Heart right ventricle (tissue), 16 donors: ENCODE measurements around the gene SYT15. TPM values are rescaled to one million over a fixed set of nuclear protein-coding genes. Genes with fewer than 3 reads are reported as not detected.

Experiments
- ATAC-seq, 8 donors: fragments of 200-7000 bp; cut with Tn5 transposase; one replicate each; pipeline ENCODE4 v1.9.1; 2020; ENCODE audit warnings: mild to moderate bottlenecking in 8 of 8, moderate library complexity in 8 of 8, moderate number of reproducible peaks in 1 of 8
- DNase-seq, 2 donors: peaks; one replicate each; pipeline ENCODE4 v3.0.0-alpha.2; 2020
- H3K27ac ChIP-seq, 10 donors: fragments of 200-600 bp; sonication (generic) in 2 of 10; one replicate each; pipeline versions ENCODE4 v1.5.0 to v1.8.0; 2020 to 2022; ENCODE audit warnings: mild to moderate bottlenecking in 3 of 10
- H3K27me3 ChIP-seq, 7 donors: fragments of 200-600 bp; one replicate each; pipeline ENCODE4 v1.8.0; 2021 to 2022; ENCODE audit warnings: mild to moderate bottlenecking in 2 of 7
- H3K36me3 ChIP-seq, 9 donors: fragments of 200-600 bp; sonication (generic) in 1 of 9; one replicate each; pipeline versions ENCODE4 v1.5.0 to v1.8.0; 2020 to 2022; ENCODE audit warnings: mild to moderate bottlenecking in 2 of 9
- H3K4me1 ChIP-seq, 9 donors: fragments of 200-600 bp; sonication (generic) in 1 of 9; one replicate each; pipeline versions ENCODE4 v1.5.0 to v1.8.0; 2020 to 2022; ENCODE audit warnings: mild to moderate bottlenecking in 4 of 9
- H3K4me3 ChIP-seq, 10 donors: fragments of 200-600 bp; sonication (generic) in 2 of 10; one replicate each; pipeline versions ENCODE4 v1.5.0 to v1.8.0; 2020 to 2022; ENCODE audit warnings: mild to moderate bottlenecking in 7 of 10, moderate library complexity in 2 of 10
- H3K9me3 ChIP-seq, 11 donors: fragments of 200-600 bp in 10 of 11; sonication (generic) in 2 of 11; one replicate each; pipeline versions ENCODE4 v1.5.0 to v1.8.0; 2013 to 2022; ENCODE audit warnings: mild to moderate bottlenecking in 2 of 11, control low read depth in 1 of 11, moderate library complexity in 1 of 11
- CTCF ChIP-seq, 9 donors: fragments of 200-600 bp; sonication (generic) in 2 of 9; IDR thresholded peaks; one replicate each; pipeline versions ENCODE4 v1.5.0 to v1.8.0; 2021 to 2022; ENCODE audit warnings: antibody characterized with exemption in 9 of 9, mild to moderate bottlenecking in 5 of 9, moderate library complexity in 1 of 9
- WGBS, 2 donors: extraction: QIAGEN DNeasy Blood & Tissue Kit; methylation state at CpG; one replicate each; pipeline ENCODE4 v1.1.7; 2013; ENCODE audit warnings: inconsistent platforms in 1 of 2; 5-methylcytosine and 5-hydroxymethylcytosine counted together
- intact Hi-C, 10 donors: fragments of 100-400 bp; cut with DNase I; formaldehyde crosslinking; loops; one replicate each; pipeline versions ENCODE4 v1.11.1 to v1.14.2; 2022
- polyA plus RNA-seq, 2 donors: library from polyadenylated mRNA; stranded (reverse); fragments of 200-250 nt; gene quantifications; one replicate each; pipeline ENCODE4 v1.2.3, GENCODE V29; 2013
- total RNA-seq, 10 donors: library from RNA; stranded (reverse); fragmentation: NEBNext Ultra II Directional in 3 of 10; extraction: Animal tissue kit (Norgen Biotek cat#: 25700) in 3 of 10; gene quantifications; one replicate each; pipeline versions ENCODE4 v1.2.1 to v1.2.4, GENCODE V29; 2021 to 2023
- donor health status: Arrhythmogenic right ventricular cardiomyopathy.
- donor health status: ischemic (EF 13 %, LVEDD 7.1; RV severe dilation, severe dysfunction).
- donor health status: healthy with polysubstance abuse.
- donor health status: DM: no; HTN: yes; CAD: no.
- donor health status: DM: no; HTN: no; CAD: no.
- donor health status: ischemic (EF 25% LVEDD 6.9; RV normal size, moderate dysfunction).
- donor health status: ischemic (EF 25% LVEDD 5.7; RV mildly dilated, moderate dysfunction).
- donor health status: healthy.
- donor health status: DM: yes; HTN: yes; CAD: no.
- donor health status: Ischemic cardiomyopathy.
- donor health status: ischemic (EF 35%, LVEDD 5.7; RV mildly dilated, moderate dysfunction).
- donor health status: nonischemic (EF 11% LVEDD 7.7; RV severe dilation, severe dysfunction).
- donor health status: DM: yes; HTN: yes; CAD: no.
- donor health status: PGD.
- donor health status: ischemic (EF 29% LVEDD 5.4; RV normal size, mild dysfunction).
- donor health status: nonischemic (EF 23%, LVEDD 6.1; RV moderate dilation, normal function).

SYT15 gene
- total and polyA plus RNA-seq, 12 donors = 0.87 to 4.1 (median 2.9) TPM

DNA sequence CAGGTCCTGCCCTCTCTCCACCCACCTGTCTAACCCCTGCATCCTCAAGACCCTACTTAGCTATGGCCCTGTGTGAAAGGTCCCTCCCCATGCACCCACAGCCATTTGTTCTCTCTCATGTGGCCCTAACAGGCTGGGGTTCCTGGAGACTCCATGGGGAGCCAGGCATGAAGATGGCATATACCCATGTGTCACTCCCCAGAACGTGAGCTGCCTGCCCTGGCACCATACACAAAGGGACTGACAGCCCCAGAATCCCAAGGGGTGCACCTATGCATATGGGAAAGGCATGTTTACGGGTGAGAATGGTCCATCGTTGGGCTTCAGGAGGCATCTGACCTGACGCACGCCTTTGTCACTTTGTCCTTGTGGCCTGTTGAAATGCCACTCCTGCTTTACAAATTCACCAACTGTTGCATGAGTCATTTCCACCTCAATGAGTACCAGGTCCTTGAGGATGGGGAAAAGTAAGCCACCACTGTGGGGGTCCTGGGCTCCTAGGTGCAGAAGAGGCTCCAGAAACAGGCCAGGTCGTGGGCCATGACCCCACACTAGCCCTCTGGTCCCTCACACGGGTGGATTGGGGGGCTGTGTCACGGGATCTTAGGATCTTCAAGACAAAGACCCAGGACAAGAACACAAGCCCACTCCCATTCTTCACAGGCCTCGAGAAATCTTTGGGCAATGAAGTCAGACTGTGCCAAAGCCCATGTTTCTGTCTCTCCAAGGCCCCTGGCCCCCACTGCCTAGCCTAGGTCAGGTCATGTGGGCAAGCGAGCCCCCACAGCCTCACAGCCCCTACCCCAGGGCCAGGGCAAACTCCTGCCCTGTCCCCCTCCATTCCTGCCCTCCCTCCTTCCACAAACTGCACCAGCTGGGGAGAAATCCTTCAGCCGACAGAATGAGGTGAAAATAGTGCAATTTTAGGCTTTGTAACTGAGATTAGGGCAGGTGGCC lies 31.1 kb upstream of the SYT15 start:
- ATAC-seq (no peak), DNase-seq (peak in 1 of 2 donors; percentile 2)
- Histone ChIP-seq H3K36me3 (no peaks in the 10 kb centered on the region), H3K4me1 (no peaks in the 10 kb centered on the region), H3K27ac (no peak overlapping the region), H3K4me3 (no peak overlapping the region), H3K27me3 (peaks cover 0 to 85% (median 46%) of the 10 kb centered on the region in 7 donors), H3K9me3 (no peaks in the 10 kb centered on the region)
- WGBS, 2 donors = 73 to 75% methylated on average over 11 of the region's 11 CpGs
- no peak for TF ChIP-seq CTCF (IDR thresholded peaks at IDR 0.05)
- intact Hi-C loops = no loop called here

GRCh38 chr10:46548498-46549090 lies 30.3 kb upstream of the SYT15 start:
- ATAC-seq (no peak), DNase-seq (peak in 1 of 2 donors; percentile 5)
- Histone ChIP-seq H3K4me1 (no peaks in the 10 kb centered on the region), H3K27ac (no peak overlapping the region), H3K9me3 (no peaks in the 10 kb centered on the region), H3K36me3 (no peaks in the 10 kb centered on the region), H3K27me3 (peaks cover 0 to 82% (median 54%) of the 10 kb centered on the region in 7 donors), H3K4me3 (no peak overlapping the region)
- TF ChIP-seq CTCF (IDR thresholded peaks at IDR 0.05) = no peak
- intact Hi-C loops = no loop called here
- WGBS, 2 donors = 69 to 79% methylated on average over 7 of the region's 7 CpGs

- ATAC-seq (no peak), DNase-seq (peak in 1 of 2 donors; percentile 4)
- H3K27me3 ChIP-seq = peaks cover 0 to 89% (median 60%) of the 10 kb centered on the region in 7 donors
- no peak overlapping the region for H3K4me3 ChIP-seq
- H3K36me3 ChIP-seq = no peaks in the 10 kb centered on the region
- intact Hi-C loops = no loop called here
- TF ChIP-seq CTCF (IDR thresholded peaks at IDR 0.05) = no peak
- no peaks in the 10 kb centered on the region for H3K4me1 ChIP-seq
- WGBS, 2 donors = 88% methylated on average over 31 of the region's 31 CpGs
- no peaks in the 10 kb centered on the region for H3K9me3 ChIP-seq
- H3K27ac ChIP-seq = no peak overlapping the region
These were observed 29.5 kb upstream of the SYT15 start for GRCh38 chr10:46549171-46550075.
